Prostate gland (tissue), 2 donors: ENCODE data around the gene EFCAB13. TPM values are rescaled to one million over a fixed set of nuclear protein-coding genes. Genes with fewer than 3 reads are reported as not detected.

Experiments used
- DNase-seq: peaks from one replicate; pipeline ENCODE4 v3.0.0-alpha.2; 2019; ENCODE audit warnings: low spot score
- H3K27ac ChIP-seq, 2 donors: fragments of 200-600 bp; sonication (generic); 2 replicates each; pipeline ENCODE4 v1.5.1; 2017 to 2019
- H3K27me3 ChIP-seq: fragments of 200-600 bp; sonication (generic); replicated peaks from 2 replicates; pipeline ENCODE4 v1.5.1; 2019; ENCODE audit not compliant: insufficient read depth
- H3K36me3 ChIP-seq, 2 donors: fragments of 200-600 bp; sonication (generic); 1 replicate in 1 of 2; 2 replicates in 1 of 2; pipeline versions ENCODE4 v1.5.1 to v1.8.1; 2017 to 2019
- H3K4me1 ChIP-seq: fragments of 200-600 bp; sonication (generic); replicated peaks from 2 replicates; pipeline ENCODE4 v1.5.1; 2019
- H3K4me3 ChIP-seq, 2 donors: fragments of 200-600 bp; sonication (generic); 2 replicates each; pipeline ENCODE4 v1.5.1; 2017 to 2019
- H3K9me3 ChIP-seq: fragments of 200-600 bp; sonication (generic); 2 replicates; pipeline ENCODE4 v1.5.1; 2017
- POLR2A ChIP-seq: fragments of 450-650 bp; IDR thresholded peaks from one replicate; pipeline ENCODE4 v1.6.1; 2016; ENCODE audit warnings: antibody characterized with exemption, mild to moderate bottlenecking
- POLR2AphosphoS5 ChIP-seq: sonication (generic); formaldehyde crosslinking; IDR thresholded peaks from one replicate; pipeline ENCODE4 v1.6.1; 2017; ENCODE audit warnings: antibody characterized with exemption
- WGBS: methylation state at CpG from one replicate; pipeline ENCODE4 v1.1.5; 2018; 5-methylcytosine and 5-hydroxymethylcytosine counted together
- intact Hi-C: fragments of 100-400 bp; cut with DNase I; formaldehyde crosslinking; loops from one replicate; pipeline ENCODE4 v1.14.2; 2022
- total RNA-seq, 2 donors: library from RNA; depleted of rRNA; stranded (reverse); fragments of >200 nt; gene quantifications; one replicate each; pipeline ENCODE4 v1.1.0, GENCODE V29; 2016
- TF ChIP-seq, protein P1 (sequence below), 4 experiments: fragments of 200-600 bp in 2 of 4; fragments of 450-650 bp in 2 of 4; sonication (generic) in 2 of 4; IDR thresholded peaks; 1 replicate in 3 of 4; 2 replicates in 1 of 4; pipeline ENCODE4 v1.5.1; 2016 to 2019; ENCODE audit warnings: antibody characterized with exemption in 4 of 4, mild to moderate bottlenecking in 2 of 4, moderate library complexity in 2 of 4

Gene EFCAB13
- total RNA-seq, 2 donors from 2014 or later, result 4.5 to 8.9 TPM

DNA sequence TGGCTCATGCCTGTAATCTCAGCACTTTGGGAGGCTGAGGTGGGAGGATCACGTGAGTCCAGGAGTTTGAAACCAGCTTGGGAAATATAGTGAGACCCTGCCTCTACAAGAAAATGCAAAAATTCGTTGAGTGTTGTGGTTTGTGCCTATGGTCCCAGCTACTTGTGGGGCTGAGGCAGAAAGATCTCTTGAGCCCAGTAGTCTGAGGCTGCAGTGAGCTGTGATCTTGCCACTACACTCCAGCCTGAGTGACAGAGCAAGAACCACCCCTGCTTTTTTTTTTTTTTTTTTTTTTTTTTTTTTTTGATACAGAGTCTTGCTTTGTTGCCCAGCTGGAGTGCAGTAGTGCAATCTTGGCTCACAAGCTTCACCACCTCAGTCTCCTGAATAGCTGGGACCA lies 36.1 kb upstream of the EFCAB13 start:
- H3K27me3 ChIP-seq, result no peaks in the 10 kb centered on the region
- TF ChIP-seq, protein P1, sequence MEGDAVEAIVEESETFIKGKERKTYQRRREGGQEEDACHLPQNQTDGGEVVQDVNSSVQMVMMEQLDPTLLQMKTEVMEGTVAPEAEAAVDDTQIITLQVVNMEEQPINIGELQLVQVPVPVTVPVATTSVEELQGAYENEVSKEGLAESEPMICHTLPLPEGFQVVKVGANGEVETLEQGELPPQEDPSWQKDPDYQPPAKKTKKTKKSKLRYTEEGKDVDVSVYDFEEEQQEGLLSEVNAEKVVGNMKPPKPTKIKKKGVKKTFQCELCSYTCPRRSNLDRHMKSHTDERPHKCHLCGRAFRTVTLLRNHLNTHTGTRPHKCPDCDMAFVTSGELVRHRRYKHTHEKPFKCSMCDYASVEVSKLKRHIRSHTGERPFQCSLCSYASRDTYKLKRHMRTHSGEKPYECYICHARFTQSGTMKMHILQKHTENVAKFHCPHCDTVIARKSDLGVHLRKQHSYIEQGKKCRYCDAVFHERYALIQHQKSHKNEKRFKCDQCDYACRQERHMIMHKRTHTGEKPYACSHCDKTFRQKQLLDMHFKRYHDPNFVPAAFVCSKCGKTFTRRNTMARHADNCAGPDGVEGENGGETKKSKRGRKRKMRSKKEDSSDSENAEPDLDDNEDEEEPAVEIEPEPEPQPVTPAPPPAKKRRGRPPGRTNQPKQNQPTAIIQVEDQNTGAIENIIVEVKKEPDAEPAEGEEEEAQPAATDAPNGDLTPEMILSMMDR (IDR thresholded peaks at IDR 0.05), result no peak
- no peak for TF ChIP-seq POLR2A
- TF ChIP-seq POLR2AphosphoS5, result no peak
- H3K27ac ChIP-seq, result no peak overlapping the region
- H3K4me3 ChIP-seq, result no peak overlapping the region
- H3K4me1 ChIP-seq, result peaks cover 4% of the 10 kb centered on the region
- no peaks in the 10 kb centered on the region for H3K9me3 ChIP-seq
- WGBS, result 86% methylated on average over 2 of the region's 2 CpGs
- no peak for DNase-seq
- intact Hi-C loops, result no loop called here
- H3K36me3 ChIP-seq, result no peaks in the 10 kb centered on the region

- H3K4me1 ChIP-seq, result peaks cover 4% of the 10 kb centered on the region
- WGBS, result 89% methylated on average over 6 of the region's 6 CpGs
- TF ChIP-seq, protein P1 (IDR thresholded peaks at IDR 0.05), result no peak
- TF ChIP-seq POLR2A, result no peak
- no peak for TF ChIP-seq POLR2AphosphoS5
These were observed 35.1 kb upstream of the EFCAB13 start for GRCh38 chr17:47288531-47289116.

GRCh38 chr17:47289302-47289701 lies 34.5 kb upstream of the EFCAB13 start:
- H3K27ac ChIP-seq, result no peak overlapping the region
- peaks cover 8% of the 10 kb centered on the region for H3K4me1 ChIP-seq
- no peaks in the 10 kb centered on the region for H3K27me3 ChIP-seq
- WGBS, result 86% methylated on average over 1 of the region's 1 CpG
- no peak for DNase-seq
- no peaks in the 10 kb centered on the region for H3K9me3 ChIP-seq
- no peak overlapping the region for H3K4me3 ChIP-seq
- H3K36me3 ChIP-seq, result no peaks in the 10 kb centered on the region
- TF ChIP-seq, protein P1 (IDR thresholded peaks at IDR 0.05), result no peak
- TF ChIP-seq POLR2A (no peak), POLR2AphosphoS5 (no peak)
- intact Hi-C loops, result no loop called here

More at GRCh38 chr17:47288531-47289116, 35.1 kb upstream of the EFCAB13 start:
- no peak overlapping the region for H3K27ac ChIP-seq
- no peaks in the 10 kb centered on the region for H3K9me3 ChIP-seq
- H3K4me3 ChIP-seq, result no peak overlapping the region
- H3K27me3 ChIP-seq, result no peaks in the 10 kb centered on the region
- no peak for DNase-seq
- intact Hi-C loops, result no loop called here
- no peaks in the 10 kb centered on the region for H3K36me3 ChIP-seq

DNA sequence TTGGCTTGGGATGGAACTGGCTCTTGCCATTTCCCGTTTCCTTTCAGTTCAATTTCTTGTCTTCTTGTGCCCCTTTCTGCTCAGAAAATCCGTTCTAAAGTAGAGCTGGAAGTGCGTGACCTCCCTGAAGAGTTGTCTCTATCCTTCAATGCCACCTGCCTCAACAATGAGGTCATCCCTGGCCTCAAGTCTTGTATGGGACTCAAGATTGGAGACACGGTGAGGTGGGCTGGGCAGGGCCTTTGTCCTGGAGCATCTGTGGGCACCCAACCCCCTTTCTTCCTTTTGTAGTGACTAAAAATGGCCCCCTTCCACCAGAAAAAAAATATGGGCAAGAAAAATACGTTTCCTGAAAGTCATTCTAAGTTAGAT lies 32.9 kb upstream of the EFCAB13 start:
- Histone ChIP-seq H3K9me3 (no peaks in the 10 kb centered on the region), H3K4me3 (no peak overlapping the region), H3K27ac (peak overlapping the region in 1 of 2 donors; percentile 1), H3K27me3 (no peaks in the 10 kb centered on the region), H3K4me1 (peaks cover 13% of the 10 kb centered on the region), H3K36me3 (no peaks in the 10 kb centered on the region)
- TF ChIP-seq, protein P1 (IDR thresholded peaks at IDR 0.05), result no peak
- TF ChIP-seq POLR2A (no peak), POLR2AphosphoS5 (no peak)
- intact Hi-C loops, result no loop called here
- WGBS, result 78% methylated on average over 5 of the region's 5 CpGs
- no peak for DNase-seq

DNA sequence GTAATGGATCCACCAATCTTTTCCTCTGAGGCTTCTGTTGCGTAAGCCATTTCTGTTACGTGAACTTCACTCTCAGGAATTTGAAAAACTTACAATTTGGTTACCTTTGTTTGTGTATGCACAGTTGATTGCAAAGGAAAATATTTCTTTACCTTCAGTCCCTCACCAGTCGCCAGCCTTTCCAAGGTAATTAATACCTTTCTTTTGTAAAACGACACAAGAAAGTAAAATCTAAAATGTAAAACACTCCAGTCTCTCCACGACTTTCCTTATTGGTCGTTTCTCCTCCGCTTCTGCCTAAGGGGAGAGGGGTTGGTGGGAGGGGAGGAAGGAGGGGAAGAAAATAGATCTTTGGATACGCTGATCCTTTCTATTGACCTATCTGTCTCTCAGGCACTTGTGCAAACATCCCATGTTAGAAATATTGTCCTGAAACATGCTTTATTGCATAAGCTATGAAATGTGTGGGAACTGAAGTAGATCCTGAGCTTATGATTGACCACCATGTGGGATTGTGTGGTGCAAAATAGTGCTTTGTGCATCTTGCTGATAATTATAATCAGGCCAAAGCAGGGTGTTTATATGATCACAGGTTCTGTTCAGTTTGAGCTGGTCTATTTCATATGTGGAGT lies 32.4 kb upstream of the EFCAB13 start:
- TF ChIP-seq, protein P1 (IDR thresholded peaks at IDR 0.05), result no peak
- no peak for TF ChIP-seq POLR2A
- TF ChIP-seq POLR2AphosphoS5, result peak; percentile 25
- Histone ChIP-seq H3K4me1 (peaks cover 13% of the 10 kb centered on the region), H3K27me3 (no peaks in the 10 kb centered on the region), H3K4me3 (no peak overlapping the region), H3K36me3 (no peaks in the 10 kb centered on the region), H3K27ac (peak overlapping the region in 1 of 2 donors; percentile 44), H3K9me3 (no peaks in the 10 kb centered on the region)
- no peak for DNase-seq
- WGBS, result 45% methylated on average over 8 of the region's 8 CpGs
- intact Hi-C loops, result no loop called here
